ENCODE results near the gene TOM1.

GRCh38 chr22:35384975-35385588 is 85.4 kb downstream of the TOM1 start:
- TF ChIP-seq YY1 (IDR thresholded peaks at IDR 0.05; ENCODE audit: low read depth) (no peak), FOXM1 (IDR thresholded peaks at IDR 0.05; ENCODE audit: borderline replicate concordance, low read depth) (no peak), TAF1 (IDR thresholded peaks at IDR 0.05; ENCODE audit: low read depth) (no peak), MAX (IDR thresholded peaks at IDR 0.05) (no peak), CREB1 (IDR thresholded peaks at IDR 0.05; ENCODE audit: low read depth) (no peak), RAD21 (IDR thresholded peaks at IDR 0.05; ENCODE audit: low read depth) (no peak), TEAD4 (IDR thresholded peaks at IDR 0.05) (no peak), REST (IDR thresholded peaks at IDR 0.05; ENCODE audit: low read depth) (no peak), NFIC (IDR thresholded peaks at IDR 0.05) (no peak)
